Activated CD4-positive, CD25-positive, alpha-beta regulatory T cell treated with anti-CD3 and anti-CD28 coated beads, Interleukin-2, amount 50 U/mL, for 24 hours (primary cell): ENCODE results near the gene CORO1C.
"Not testable (repeated sequence)": the region's sequence is repeated elsewhere in the genome, so short reads cannot be mapped to it uniquely, and the experiment has no call there.

Source experiments
- ATAC-seq, 2 donors: fragments of 150-1000 bp; cut with Tn5 transposase; one replicate each; pipeline ENCODE4 v1.10.0; 2021; ENCODE audit warnings: mild to moderate bottlenecking in 1 of 2, moderate library complexity in 1 of 2

The CORO1C gene

GRCh38 chr12:108752387-108752786 is 21.1 kb upstream of the CORO1C start:
- no peak for ATAC-seq

- no peak for ATAC-seq
Observed at GRCh38 chr12:108751821-108752220, 20.5 kb upstream of the CORO1C start.

GRCh38 chr12:108751003-108751402 is 19.7 kb upstream of the CORO1C start:
- not testable (repeated sequence) for ATAC-seq

- ATAC-seq = no peak
Observed at GRCh38 chr12:108750526-108750925, 19.2 kb upstream of the CORO1C start.

GRCh38 chr12:108747563-108747962 is 16.2 kb upstream of the CORO1C start:
- no peak for ATAC-seq

GRCh38 chr12:108745641-108746040 is 14.3 kb upstream of the CORO1C start:
- ATAC-seq = no peak

GRCh38 chr12:108744021-108744897 is 12.9 kb upstream of the CORO1C start:
- no peak for ATAC-seq

- ATAC-seq = no peak
Observed at GRCh38 chr12:108738170-108738569, 6.9 kb upstream of the CORO1C start.

GRCh38 chr12:108735855-108736254 is 4.5 kb upstream of the CORO1C start:
- no peak for ATAC-seq

- ATAC-seq = no peak
Observed at GRCh38 chr12:108734200-108734906, 3.0 kb upstream of the CORO1C start.

GRCh38 chr12:108733230-108733531 is 1.9 kb upstream of the CORO1C start:
- ATAC-seq = not testable (repeated sequence)

GRCh38 chr12:108732489-108733229 is 1.3 kb upstream of the CORO1C start:
- ATAC-seq = no peak

- ATAC-seq = peak; percentile 72 to 78
Observed at GRCh38 chr12:108731866-108732461, 646 bp upstream of the CORO1C start.

- no peak for ATAC-seq
Observed at GRCh38 chr12:108730365-108731104, 783 bp downstream of the CORO1C start.

GRCh38 chr12:108729612-108730364 is 1.5 kb downstream of the CORO1C start:
- no peak for ATAC-seq

GRCh38 chr12:108728820-108729611 is 2.3 kb downstream of the CORO1C start:
- no peak for ATAC-seq

GRCh38 chr12:108727868-108728735 is 3.2 kb downstream of the CORO1C start:
- ATAC-seq = no peak

- ATAC-seq = no peak
Observed at GRCh38 chr12:108727161-108727560, 4.2 kb downstream of the CORO1C start.

GRCh38 chr12:108724890-108725151 is 6.5 kb downstream of the CORO1C start:
- no peak for ATAC-seq
